SK-N-SH treated with all-trans-retinoic acid at 6 μM for 48 hours (cell line): Measurements from ENCODE around the gene RANBP1.

Experiments used
- ZFP30 ChIP-seq: fragments of 450-650 bp; formaldehyde crosslinking; IDR thresholded peaks from 2 replicates; pipeline ENCODE4 v1.5.0; 2022; ENCODE audit warnings: mild to moderate bottlenecking, moderate library complexity
- ZNF70 ChIP-seq: fragments of 450-650 bp; formaldehyde crosslinking; IDR thresholded peaks from 2 replicates; pipeline ENCODE4 v1.5.0; 2020; ENCODE audit warnings: mild to moderate bottlenecking, moderate library complexity
- TF ChIP-seq, protein P1 (sequence below): fragments of 250-450 bp; sonication (Bioruptor Pico); IDR thresholded peaks from 2 replicates; pipeline ENCODE4 v1.5.1; 2021; ENCODE audit warnings: mild to moderate bottlenecking, moderate library complexity
- TF ChIP-seq, protein P2 (sequence below): fragments of 250-450 bp; sonication (Bioruptor Pico); IDR thresholded peaks from 2 replicates; pipeline ENCODE4 v1.8.0; 2021; ENCODE audit warnings: low read depth, mild to moderate bottlenecking, moderate library complexity, borderline replicate concordance
- TF ChIP-seq, protein P3 (sequence below): fragments of 250-450 bp; sonication (Bioruptor Pico); IDR thresholded peaks from 2 replicates; pipeline ENCODE4 v1.5.1; 2020; ENCODE audit warnings: low read depth, mild to moderate bottlenecking, moderate library complexity

DNA sequence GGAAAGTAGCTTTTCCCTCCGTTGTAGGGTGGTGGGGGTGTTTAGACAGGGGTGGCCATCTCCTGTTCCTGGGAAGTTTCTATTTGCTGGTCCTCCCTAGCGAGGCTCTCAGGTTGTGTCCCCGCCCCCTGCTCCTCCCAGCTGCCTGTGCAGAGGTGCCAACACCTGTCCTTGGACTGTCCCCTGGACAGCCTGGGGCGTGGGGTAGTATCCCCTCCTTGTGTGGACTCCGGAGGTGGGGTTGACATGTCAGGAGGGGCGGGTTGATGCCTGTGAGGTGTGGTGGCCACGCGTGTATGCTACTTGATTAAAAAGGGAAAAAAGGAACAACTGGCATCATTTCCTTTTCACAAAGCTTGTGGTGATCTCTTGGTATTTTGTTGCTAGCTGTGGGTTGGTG is 14.3 kb upstream of the RANBP1 start:
- TF ChIP-seq, protein P1, sequence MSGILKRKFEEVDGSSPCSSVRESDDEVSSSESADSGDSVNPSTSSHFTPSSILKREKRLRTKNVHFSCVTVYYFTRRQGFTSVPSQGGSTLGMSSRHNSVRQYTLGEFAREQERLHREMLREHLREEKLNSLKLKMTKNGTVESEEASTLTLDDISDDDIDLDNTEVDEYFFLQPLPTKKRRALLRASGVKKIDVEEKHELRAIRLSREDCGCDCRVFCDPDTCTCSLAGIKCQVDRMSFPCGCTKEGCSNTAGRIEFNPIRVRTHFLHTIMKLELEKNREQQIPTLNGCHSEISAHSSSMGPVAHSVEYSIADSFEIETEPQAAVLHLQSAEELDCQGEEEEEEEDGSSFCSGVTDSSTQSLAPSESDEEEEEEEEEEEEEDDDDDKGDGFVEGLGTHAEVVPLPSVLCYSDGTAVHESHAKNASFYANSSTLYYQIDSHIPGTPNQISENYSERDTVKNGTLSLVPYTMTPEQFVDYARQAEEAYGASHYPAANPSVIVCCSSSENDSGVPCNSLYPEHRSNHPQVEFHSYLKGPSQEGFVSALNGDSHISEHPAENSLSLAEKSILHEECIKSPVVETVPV (CRISPR knock-in tag) = no peak
- TF ChIP-seq, protein P2, sequence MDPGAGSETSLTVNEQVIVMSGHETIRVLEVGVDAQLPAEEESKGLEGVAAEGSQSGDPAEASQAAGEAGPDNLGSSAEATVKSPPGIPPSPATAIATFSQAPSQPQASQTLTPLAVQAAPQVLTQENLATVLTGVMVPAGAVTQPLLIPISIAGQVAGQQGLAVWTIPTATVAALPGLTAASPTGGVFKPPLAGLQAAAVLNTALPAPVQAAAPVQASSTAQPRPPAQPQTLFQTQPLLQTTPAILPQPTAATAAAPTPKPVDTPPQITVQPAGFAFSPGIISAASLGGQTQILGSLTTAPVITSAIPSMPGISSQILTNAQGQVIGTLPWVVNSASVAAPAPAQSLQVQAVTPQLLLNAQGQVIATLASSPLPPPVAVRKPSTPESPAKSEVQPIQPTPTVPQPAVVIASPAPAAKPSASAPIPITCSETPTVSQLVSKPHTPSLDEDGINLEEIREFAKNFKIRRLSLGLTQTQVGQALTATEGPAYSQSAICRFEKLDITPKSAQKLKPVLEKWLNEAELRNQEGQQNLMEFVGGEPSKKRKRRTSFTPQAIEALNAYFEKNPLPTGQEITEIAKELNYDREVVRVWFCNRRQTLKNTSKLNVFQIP (CRISPR knock-in tag) = no peak
- TF ChIP-seq, protein P3, sequence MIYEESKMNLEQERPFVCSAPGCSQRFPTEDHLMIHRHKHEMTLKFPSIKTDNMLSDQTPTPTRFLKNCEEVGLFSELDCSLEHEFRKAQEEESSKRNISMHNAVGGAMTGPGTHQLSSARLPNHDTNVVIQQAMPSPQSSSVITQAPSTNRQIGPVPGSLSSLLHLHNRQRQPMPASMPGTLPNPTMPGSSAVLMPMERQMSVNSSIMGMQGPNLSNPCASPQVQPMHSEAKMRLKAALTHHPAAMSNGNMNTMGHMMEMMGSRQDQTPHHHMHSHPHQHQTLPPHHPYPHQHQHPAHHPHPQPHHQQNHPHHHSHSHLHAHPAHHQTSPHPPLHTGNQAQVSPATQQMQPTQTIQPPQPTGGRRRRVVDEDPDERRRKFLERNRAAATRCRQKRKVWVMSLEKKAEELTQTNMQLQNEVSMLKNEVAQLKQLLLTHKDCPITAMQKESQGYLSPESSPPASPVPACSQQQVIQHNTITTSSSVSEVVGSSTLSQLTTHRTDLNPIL (CRISPR knock-in tag) = no peak
- no peak for TF ChIP-seq ZNF70 (CRISPR knock-in tag)
- no peak for TF ChIP-seq ZFP30
